AG08395 (cell line): Measurements from ENCODE around the gene MFAP3.

Experiments used
- DNase-seq: peaks from one replicate; pipeline ENCODE4 v3.0.0; 2012; ENCODE audit warnings: mixed read lengths, low spot score

MFAP3 gene

GRCh38 chr5:154092356-154093141 is 53.8 kb downstream of the MFAP3 start:
- DNase-seq, result peak; percentile 56

- no peak for DNase-seq
These were observed 54.4 kb downstream of the MFAP3 start for GRCh38 chr5:154093142-154093532.

GRCh38 chr5:154095904-154096303 is 57.1 kb downstream of the MFAP3 start:
- DNase-seq, result no peak

GRCh38 chr5:154097031-154097430 is 58.3 kb downstream of the MFAP3 start:
- no peak for DNase-seq

GRCh38 chr5:154098465-154098864 is 59.7 kb downstream of the MFAP3 start:
- DNase-seq, result no peak

- DNase-seq, result no peak
These were observed 62.4 kb downstream of the MFAP3 start for GRCh38 chr5:154101184-154101583.

- no peak for DNase-seq
These were observed 64.5 kb downstream of the MFAP3 start for GRCh38 chr5:154103233-154103632.
